Measurements from ENCODE around the gene CELSR2.

CELSR2 gene

GRCh38 chr1:109261578-109261977 is 12.2 kb downstream of the CELSR2 start:
- DNase-seq (ENCODE audit: insufficient read length, low spot score) = no peak
- no peak for TF ChIP-seq CTCF (IDR thresholded peaks at IDR 0.05; ENCODE audit: insufficient read depth, missing control alignments)
- FAIRE-seq = no peak

- DNase-seq (ENCODE audit: insufficient read length, low spot score) (no peak), FAIRE-seq (no peak)
- TF ChIP-seq CTCF (IDR thresholded peaks at IDR 0.05; ENCODE audit: insufficient read depth, missing control alignments) = no peak
Observed at GRCh38 chr1:109262231-109263055, 13.1 kb downstream of the CELSR2 start.

- no peak for TF ChIP-seq CTCF (IDR thresholded peaks at IDR 0.05; ENCODE audit: insufficient read depth, missing control alignments)
- FAIRE-seq = no peak
Observed at GRCh38 chr1:109263234-109263596, 13.9 kb downstream of the CELSR2 start.

GRCh38 chr1:109263597-109264378 is 14.4 kb downstream of the CELSR2 start:
- peak; percentile 54 for TF ChIP-seq CTCF (IDR thresholded peaks at IDR 0.05; ENCODE audit: insufficient read depth, missing control alignments)
- peak; percentile 91 for DNase-seq (ENCODE audit: insufficient read length, low spot score)
- no peak for FAIRE-seq

More at GRCh38 chr1:109263234-109263596, 13.9 kb downstream of the CELSR2 start:
- no peak for DNase-seq (ENCODE audit: insufficient read length, low spot score)

GRCh38 chr1:109264379-109264755 is 15.0 kb downstream of the CELSR2 start:
- DNase-seq (ENCODE audit: insufficient read length, low spot score) (no peak), FAIRE-seq (no peak)
- TF ChIP-seq CTCF (IDR thresholded peaks at IDR 0.05; ENCODE audit: insufficient read depth, missing control alignments) = no peak

- no peak for FAIRE-seq
- DNase-seq (ENCODE audit: insufficient read length, low spot score) = no peak
- TF ChIP-seq CTCF (IDR thresholded peaks at IDR 0.05; ENCODE audit: insufficient read depth, missing control alignments) = no peak
Observed at GRCh38 chr1:109265016-109265415, 15.7 kb downstream of the CELSR2 start.
